Suprapubic skin (tissue), 3 donors: Measurements from ENCODE around the gene PRPSAP1.

Source experiments
- EP300 ChIP-seq: sonication (generic); formaldehyde crosslinking; IDR thresholded peaks from one replicate; pipeline ENCODE4 v1.6.1; 2017; ENCODE audit warnings: antibody characterized with exemption
- POLR2A ChIP-seq, 2 donors: fragments of 450-650 bp; IDR thresholded peaks; one replicate each; pipeline ENCODE4 v1.6.1; 2017; ENCODE audit warnings: antibody characterized with exemption in 2 of 2, mild to moderate bottlenecking in 2 of 2, moderate library complexity in 2 of 2
- TF ChIP-seq, protein P1 (sequence below), 2 donors: fragments of 200-600 bp in 1 of 2; fragments of 450-650 bp in 1 of 2; sonication (generic) in 1 of 2; IDR thresholded peaks; one replicate each; pipeline ENCODE4 v1.5.1; 2016 to 2019; ENCODE audit warnings: antibody characterized with exemption in 2 of 2, mild to moderate bottlenecking in 1 of 2, moderate library complexity in 1 of 2

DNA sequence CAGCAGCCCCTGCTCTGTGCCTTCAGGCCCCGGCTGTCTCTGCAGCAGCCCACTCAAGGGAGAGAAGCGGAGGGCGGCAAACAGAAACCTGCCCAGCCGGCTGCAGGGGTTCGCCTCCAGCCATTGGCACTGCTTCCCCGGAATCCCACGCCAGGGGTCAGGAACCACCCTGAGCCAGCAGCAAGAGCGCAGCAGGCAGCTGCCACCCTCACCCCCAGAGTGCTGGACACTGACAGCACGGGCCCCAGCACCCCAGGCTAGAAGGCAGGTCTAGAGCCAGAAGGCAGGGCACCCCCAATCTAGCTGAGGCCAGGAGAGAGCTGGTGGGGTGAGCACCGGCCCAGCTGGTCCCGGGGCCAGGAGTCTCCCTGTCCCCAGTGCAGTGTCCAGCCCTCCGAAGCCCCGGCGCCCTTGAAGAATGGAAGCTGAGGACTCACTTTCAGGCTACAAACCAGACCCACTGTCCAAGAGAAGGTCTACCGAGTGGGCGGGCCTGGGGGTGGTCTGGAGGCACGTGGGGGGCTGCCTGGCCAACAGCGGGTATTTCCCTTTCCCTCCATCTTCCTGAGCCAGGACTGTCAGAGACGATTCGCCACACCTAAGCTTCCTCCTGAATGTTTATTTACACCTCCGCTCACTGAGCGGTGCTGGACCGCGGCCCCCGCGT is 80.1 kb downstream of the PRPSAP1 start:
- TF ChIP-seq POLR2A (IDR thresholded peaks at IDR 0.05), result no peak
- TF ChIP-seq, protein P1, sequence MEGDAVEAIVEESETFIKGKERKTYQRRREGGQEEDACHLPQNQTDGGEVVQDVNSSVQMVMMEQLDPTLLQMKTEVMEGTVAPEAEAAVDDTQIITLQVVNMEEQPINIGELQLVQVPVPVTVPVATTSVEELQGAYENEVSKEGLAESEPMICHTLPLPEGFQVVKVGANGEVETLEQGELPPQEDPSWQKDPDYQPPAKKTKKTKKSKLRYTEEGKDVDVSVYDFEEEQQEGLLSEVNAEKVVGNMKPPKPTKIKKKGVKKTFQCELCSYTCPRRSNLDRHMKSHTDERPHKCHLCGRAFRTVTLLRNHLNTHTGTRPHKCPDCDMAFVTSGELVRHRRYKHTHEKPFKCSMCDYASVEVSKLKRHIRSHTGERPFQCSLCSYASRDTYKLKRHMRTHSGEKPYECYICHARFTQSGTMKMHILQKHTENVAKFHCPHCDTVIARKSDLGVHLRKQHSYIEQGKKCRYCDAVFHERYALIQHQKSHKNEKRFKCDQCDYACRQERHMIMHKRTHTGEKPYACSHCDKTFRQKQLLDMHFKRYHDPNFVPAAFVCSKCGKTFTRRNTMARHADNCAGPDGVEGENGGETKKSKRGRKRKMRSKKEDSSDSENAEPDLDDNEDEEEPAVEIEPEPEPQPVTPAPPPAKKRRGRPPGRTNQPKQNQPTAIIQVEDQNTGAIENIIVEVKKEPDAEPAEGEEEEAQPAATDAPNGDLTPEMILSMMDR (IDR thresholded peaks at IDR 0.05), result no peak
- TF ChIP-seq EP300, result no peak
